Measurements from ENCODE around the gene SFTPD.

SFTPD gene

GRCh38 chr10:79937701-79938151, 11.2 kb downstream of the SFTPD start:
- H4K20me1 ChIP-seq (ENCODE audit: insufficient read depth, low read length) = no peaks in the 10 kb centered on the region
- H3K79me2 ChIP-seq (ENCODE audit: low read length) = no peaks in the 10 kb centered on the region
- no peaks in the 10 kb centered on the region for H3K4me1 ChIP-seq (ENCODE audit: low read length)
- H3K4me2 ChIP-seq (ENCODE audit: low read depth, low read length) = no peak overlapping the region
- H3K36me3 ChIP-seq (replicated peaks; ENCODE audit: insufficient read depth, low read length) = no peaks in the 10 kb centered on the region
- DNase-seq = no peak
- no peaks in the 10 kb centered on the region for H3F3A ChIP-seq (ENCODE audit: insufficient read depth, low read length)
- no peaks in the 10 kb centered on the region for H3K9me2 ChIP-seq (replicated peaks; ENCODE audit: insufficient read depth, low read length)
- TF ChIP-seq EZH2 (optimal IDR thresholded peaks at IDR 0.05; ENCODE audit: low read depth, low read length) (no peak), CTCF (IDR thresholded peaks at IDR 0.05; ENCODE audit: low read length) (no peak), EZH2phosphoT487 (IDR thresholded peaks at IDR 0.05; ENCODE audit: low read length) (no peak)
- no peak overlapping the region for H2AFZ ChIP-seq (ENCODE audit: low read length)
- no peaks in the 10 kb centered on the region for H3K9me3 ChIP-seq (replicated peaks; ENCODE audit: insufficient read depth, low read length)
- no peak overlapping the region for H3K4me3 ChIP-seq (ENCODE audit: low read length)
- no peak overlapping the region for H3K9ac ChIP-seq (ENCODE audit: low read length)
- H3K27me3 ChIP-seq (replicated peaks; ENCODE audit: insufficient read depth, low read length) = no peaks in the 10 kb centered on the region
- no peak overlapping the region for H3K27ac ChIP-seq (ENCODE audit: low read length)

- TF ChIP-seq EZH2 (optimal IDR thresholded peaks at IDR 0.05; ENCODE audit: low read depth, low read length) = no peak
- no peak for TF ChIP-seq CTCF (IDR thresholded peaks at IDR 0.05; ENCODE audit: low read length)
- no peak overlapping the region for H2AFZ ChIP-seq (ENCODE audit: low read length)
- no peaks in the 10 kb centered on the region for H3K27me3 ChIP-seq (replicated peaks; ENCODE audit: insufficient read depth, low read length)
- H3K4me3 ChIP-seq (ENCODE audit: low read length) = no peak overlapping the region
- no peaks in the 10 kb centered on the region for H3K79me2 ChIP-seq (ENCODE audit: low read length)
- H3K9ac ChIP-seq (ENCODE audit: low read length) = no peak overlapping the region
- no peak overlapping the region for H3K4me2 ChIP-seq (ENCODE audit: low read depth, low read length)
- no peaks in the 10 kb centered on the region for H3K9me2 ChIP-seq (replicated peaks; ENCODE audit: insufficient read depth, low read length)
- no peaks in the 10 kb centered on the region for H3K9me3 ChIP-seq (replicated peaks; ENCODE audit: insufficient read depth, low read length)
- no peaks in the 10 kb centered on the region for H3F3A ChIP-seq (ENCODE audit: insufficient read depth, low read length)
- DNase-seq = no peak
- no peak overlapping the region for H3K27ac ChIP-seq (ENCODE audit: low read length)
- H3K36me3 ChIP-seq (replicated peaks; ENCODE audit: insufficient read depth, low read length) = no peaks in the 10 kb centered on the region
- no peaks in the 10 kb centered on the region for H4K20me1 ChIP-seq (ENCODE audit: insufficient read depth, low read length)
- no peaks in the 10 kb centered on the region for H3K4me1 ChIP-seq (ENCODE audit: low read length)
These were observed 12.0 kb downstream of the SFTPD start for GRCh38 chr10:79936625-79937615.

- Histone ChIP-seq H3K9ac (ENCODE audit: low read length) (no peak overlapping the region), H4K20me1 (ENCODE audit: insufficient read depth, low read length) (no peaks in the 10 kb centered on the region), H3K27ac (ENCODE audit: low read length) (no peak overlapping the region), H3K9me3 (replicated peaks; ENCODE audit: insufficient read depth, low read length) (no peaks in the 10 kb centered on the region), H3K4me3 (ENCODE audit: low read length) (no peak overlapping the region), H3K27me3 (replicated peaks; ENCODE audit: insufficient read depth, low read length) (no peaks in the 10 kb centered on the region), H3K4me1 (ENCODE audit: low read length) (no peaks in the 10 kb centered on the region), H3F3A (ENCODE audit: insufficient read depth, low read length) (no peaks in the 10 kb centered on the region), H2AFZ (ENCODE audit: low read length) (no peak overlapping the region), H3K79me2 (ENCODE audit: low read length) (no peaks in the 10 kb centered on the region), H3K9me2 (replicated peaks; ENCODE audit: insufficient read depth, low read length) (no peaks in the 10 kb centered on the region), H3K4me2 (ENCODE audit: low read depth, low read length) (no peak overlapping the region), H3K36me3 (replicated peaks; ENCODE audit: insufficient read depth, low read length) (no peaks in the 10 kb centered on the region)
- no peak for DNase-seq
- TF ChIP-seq CTCF (IDR thresholded peaks at IDR 0.05; ENCODE audit: low read length) (no peak), EZH2 (optimal IDR thresholded peaks at IDR 0.05; ENCODE audit: low read depth, low read length) (no peak), EZH2phosphoT487 (IDR thresholded peaks at IDR 0.05; ENCODE audit: low read length) (no peak)
These were observed 14.9 kb downstream of the SFTPD start for GRCh38 chr10:79933961-79934360.
